Body of pancreas (tissue), 4 donors: ENCODE measurements around the gene VPS37D.

Experiments
- POLR2A ChIP-seq, 3 donors: fragments of 450-650 bp; IDR thresholded peaks; one replicate each; pipeline ENCODE4 v1.6.1; 2016; ENCODE audit warnings: antibody characterized with exemption in 3 of 3, mild to moderate bottlenecking in 2 of 3
- TF ChIP-seq, protein P1 (sequence below), 7 experiments: fragments of 450-650 bp in 4 of 7; fragments of 200-600 bp in 3 of 7; sonication (generic) in 3 of 7; IDR thresholded peaks; one replicate each; pipeline ENCODE4 v1.5.1; 2016 to 2019; ENCODE audit warnings: antibody characterized with exemption in 7 of 7

DNA sequence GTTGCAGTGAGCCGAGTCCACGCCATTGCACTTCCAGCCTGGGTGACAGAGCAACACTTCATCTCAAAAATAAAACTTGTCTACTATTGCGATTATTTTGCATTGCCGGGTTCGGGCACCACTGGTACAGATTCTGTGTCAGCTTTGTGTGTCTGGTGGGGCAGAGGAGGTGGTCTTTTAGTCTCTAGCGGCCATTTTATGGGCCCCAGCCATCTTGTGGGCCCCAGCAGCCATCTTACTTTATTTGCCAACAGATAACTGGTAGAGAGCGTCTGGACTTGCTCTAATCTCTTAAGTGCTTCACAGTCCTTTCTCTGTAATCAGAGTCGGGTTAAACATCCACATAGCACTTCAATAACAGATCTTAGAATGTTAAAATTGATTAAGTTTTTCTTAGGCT is 20.7 kb downstream of the VPS37D start:
- TF ChIP-seq, protein P1, sequence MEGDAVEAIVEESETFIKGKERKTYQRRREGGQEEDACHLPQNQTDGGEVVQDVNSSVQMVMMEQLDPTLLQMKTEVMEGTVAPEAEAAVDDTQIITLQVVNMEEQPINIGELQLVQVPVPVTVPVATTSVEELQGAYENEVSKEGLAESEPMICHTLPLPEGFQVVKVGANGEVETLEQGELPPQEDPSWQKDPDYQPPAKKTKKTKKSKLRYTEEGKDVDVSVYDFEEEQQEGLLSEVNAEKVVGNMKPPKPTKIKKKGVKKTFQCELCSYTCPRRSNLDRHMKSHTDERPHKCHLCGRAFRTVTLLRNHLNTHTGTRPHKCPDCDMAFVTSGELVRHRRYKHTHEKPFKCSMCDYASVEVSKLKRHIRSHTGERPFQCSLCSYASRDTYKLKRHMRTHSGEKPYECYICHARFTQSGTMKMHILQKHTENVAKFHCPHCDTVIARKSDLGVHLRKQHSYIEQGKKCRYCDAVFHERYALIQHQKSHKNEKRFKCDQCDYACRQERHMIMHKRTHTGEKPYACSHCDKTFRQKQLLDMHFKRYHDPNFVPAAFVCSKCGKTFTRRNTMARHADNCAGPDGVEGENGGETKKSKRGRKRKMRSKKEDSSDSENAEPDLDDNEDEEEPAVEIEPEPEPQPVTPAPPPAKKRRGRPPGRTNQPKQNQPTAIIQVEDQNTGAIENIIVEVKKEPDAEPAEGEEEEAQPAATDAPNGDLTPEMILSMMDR (IDR thresholded peaks at IDR 0.05), result no peak
- no peak for TF ChIP-seq POLR2A (IDR thresholded peaks at IDR 0.05)
